ENCODE data around the gene ATRNL1. TPM values are rescaled to one million over a fixed set of nuclear protein-coding genes. Genes with fewer than 3 reads are reported as not detected.

The ATRNL1 gene
- total and polyA plus RNA-seq, 12 donors: 4.8 to 217 (median 92.4) TPM

GRCh38 chr10:115432188-115432819 lies 339.1 kb downstream of the ATRNL1 start:
- Histone ChIP-seq H3K4me3 (no peak overlapping the region), H3K9me3 (replicated peaks in 1 of 3) (no peaks in the 10 kb centered on the region), H3K27me3 (no peaks in the 10 kb centered on the region), H3K36me3 (replicated peaks in 1 of 2) (no peaks in the 10 kb centered on the region), H3K27ac (no peak overlapping the region), H3K4me1 (replicated peaks in 1 of 2) (no peaks in the 10 kb centered on the region)
- no peak for DNase-seq
- intact Hi-C loops (cut with DNase I): no loop called here
- TF ChIP-seq CTCF (IDR thresholded peaks at IDR 0.05) (peak in 3 of 6 experiments; percentile 20 to 42 (median 35)), POLR2A (IDR thresholded peaks at IDR 0.05) (no peak)
- WGBS, 4 donors: 30 to 42% (median 35%) methylated on average over 4 of the region's 4 CpGs

GRCh38 chr10:115436999-115437398 lies 343.8 kb downstream of the ATRNL1 start:
- H3K4me1 ChIP-seq (replicated peaks in 1 of 2): no peaks in the 10 kb centered on the region
- no peaks in the 10 kb centered on the region for H3K9me3 ChIP-seq (replicated peaks in 1 of 3)
- intact Hi-C loops (cut with DNase I): no loop called here
- WGBS, 4 donors: 86 to 95% (median 88%) methylated on average over 3 of the region's 3 CpGs
- H3K27ac ChIP-seq: no peak overlapping the region
- TF ChIP-seq POLR2A (IDR thresholded peaks at IDR 0.05): no peak
- TF ChIP-seq CTCF (IDR thresholded peaks at IDR 0.05): no peak
- no peaks in the 10 kb centered on the region for H3K27me3 ChIP-seq
- no peaks in the 10 kb centered on the region for H3K36me3 ChIP-seq (replicated peaks in 1 of 2)
- H3K4me3 ChIP-seq: no peak overlapping the region
- no peak for DNase-seq

- Histone ChIP-seq H3K4me3 (no peak overlapping the region), H3K27me3 (no peaks in the 10 kb centered on the region), H3K27ac (no peak overlapping the region), H3K36me3 (replicated peaks in 1 of 2) (no peaks in the 10 kb centered on the region), H3K9me3 (replicated peaks in 1 of 3) (no peaks in the 10 kb centered on the region), H3K4me1 (replicated peaks in 1 of 2) (no peaks in the 10 kb centered on the region)
- 76 to 85% (median 81%) methylated on average over 2 of the region's 2 CpGs for WGBS, 4 donors
- intact Hi-C loops (cut with DNase I): no loop called here
- TF ChIP-seq POLR2A (IDR thresholded peaks at IDR 0.05) (no peak), CTCF (IDR thresholded peaks at IDR 0.05) (peak in 3 of 6 experiments; percentile 7 to 20 (median 16))
- DNase-seq: no peak
These were observed 348.9 kb downstream of the ATRNL1 start for GRCh38 chr10:115441907-115442545.

GRCh38 chr10:115456812-115457211 lies 363.6 kb downstream of the ATRNL1 start:
- Histone ChIP-seq H3K27me3 (no peaks in the 10 kb centered on the region), H3K4me3 (no peak overlapping the region), H3K27ac (no peak overlapping the region), H3K36me3 (replicated peaks in 1 of 2) (no peaks in the 10 kb centered on the region), H3K4me1 (replicated peaks in 1 of 2) (no peaks in the 10 kb centered on the region), H3K9me3 (replicated peaks in 1 of 3) (no peaks in the 10 kb centered on the region)
- DNase-seq: no peak
- intact Hi-C loops (cut with DNase I): no loop called here
- TF ChIP-seq CTCF (IDR thresholded peaks at IDR 0.05): no peak
- TF ChIP-seq POLR2A (IDR thresholded peaks at IDR 0.05): no peak
- 85 to 97% (median 91%) methylated on average over 5 of the region's 5 CpGs for WGBS, 4 donors
